GM18517 (cell line): Measurements from ENCODE around the gene BTNL2.
"Not testable (repeated sequence)": the region's sequence is repeated elsewhere in the genome, so short reads cannot be mapped to it uniquely, and the experiment has no call there.

Source experiments
- ATAC-seq: cut with Tn5 transposase; IDR thresholded peaks from one replicate; pipeline ENCODE4 v1.9.1; 2021; ENCODE audit warnings: mild to moderate bottlenecking, moderate library complexity; ENCODE audit not compliant: unreplicated experiment

BTNL2 gene

DNA sequence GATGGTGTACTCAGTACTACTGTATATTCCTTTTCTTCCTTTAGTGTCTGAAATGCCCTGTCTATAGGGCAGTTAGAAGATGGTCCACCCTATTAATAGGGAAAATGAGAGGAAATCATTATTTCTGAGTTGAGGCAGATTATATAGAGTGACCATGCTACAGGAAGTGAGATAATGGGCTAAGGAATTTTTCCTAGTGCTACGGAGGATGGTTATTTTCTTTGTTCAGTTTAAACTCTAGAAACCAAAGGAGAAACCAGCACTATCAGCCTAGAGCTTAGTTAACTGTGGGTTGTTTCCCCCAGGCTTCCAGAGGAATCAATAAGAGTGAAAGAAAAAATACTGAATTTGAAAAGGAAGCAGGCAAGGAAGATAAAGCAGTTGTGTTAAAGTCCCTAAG lies 35.8 kb downstream of the BTNL2 start:
- ATAC-seq, result no peak

DNA sequence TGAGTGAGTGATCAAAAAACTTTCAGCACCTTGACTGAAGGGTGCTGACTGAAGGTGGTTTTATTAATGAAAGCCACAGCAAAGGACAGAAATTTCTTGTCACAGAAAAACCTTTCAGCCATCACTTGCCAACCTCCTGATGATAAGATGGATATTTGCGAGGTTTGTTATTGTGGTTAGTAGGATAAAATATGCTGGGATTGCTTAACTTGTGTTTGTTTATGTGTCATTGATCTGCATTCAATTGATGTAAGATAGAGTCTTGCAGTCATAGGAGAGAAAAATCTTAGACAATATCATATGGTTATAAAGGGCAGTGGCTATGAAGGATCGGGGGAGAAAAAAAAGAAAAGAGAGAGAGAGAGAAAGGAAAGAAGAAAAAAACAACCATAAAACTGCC lies 36.5 kb downstream of the BTNL2 start:
- no peak for ATAC-seq

DNA sequence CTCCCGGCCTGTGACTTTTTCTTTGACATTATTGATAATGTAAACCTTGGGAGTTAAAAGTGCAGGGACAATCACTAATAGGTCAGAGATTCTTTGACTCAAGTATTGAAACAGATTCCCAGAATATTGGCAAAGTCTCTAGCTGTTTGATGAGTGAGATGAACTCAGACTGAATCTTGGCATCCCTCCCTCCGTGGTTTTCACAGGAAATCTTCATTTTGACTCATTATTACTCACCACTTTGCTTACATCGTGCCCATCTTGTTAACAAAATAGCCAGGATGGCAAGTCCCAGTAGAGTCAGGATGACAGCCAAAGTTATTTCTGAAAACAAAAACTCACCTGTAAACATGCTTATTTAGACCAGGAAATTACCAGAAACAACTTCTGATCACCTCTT lies 37.3 kb downstream of the BTNL2 start:
- ATAC-seq, result no peak

DNA sequence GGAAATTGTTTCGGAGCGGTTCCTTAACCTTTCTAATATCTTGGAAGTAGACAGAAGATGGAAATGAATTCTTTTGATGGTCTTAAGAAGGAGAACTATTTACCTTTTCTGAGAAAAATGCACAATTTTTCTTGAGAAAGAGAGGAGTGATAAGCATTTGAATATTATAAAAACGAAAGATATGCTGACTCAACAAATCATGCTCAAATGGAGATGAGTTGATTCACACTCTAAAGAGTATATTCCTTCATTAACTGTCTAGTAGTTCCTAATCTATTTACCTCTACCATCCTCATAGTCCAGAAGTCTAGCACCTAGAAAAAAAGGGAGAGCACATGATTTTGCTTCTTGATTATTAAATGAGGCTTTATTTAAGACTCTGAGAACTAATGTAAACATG lies 39.3 kb downstream of the BTNL2 start:
- no peak for ATAC-seq

DNA sequence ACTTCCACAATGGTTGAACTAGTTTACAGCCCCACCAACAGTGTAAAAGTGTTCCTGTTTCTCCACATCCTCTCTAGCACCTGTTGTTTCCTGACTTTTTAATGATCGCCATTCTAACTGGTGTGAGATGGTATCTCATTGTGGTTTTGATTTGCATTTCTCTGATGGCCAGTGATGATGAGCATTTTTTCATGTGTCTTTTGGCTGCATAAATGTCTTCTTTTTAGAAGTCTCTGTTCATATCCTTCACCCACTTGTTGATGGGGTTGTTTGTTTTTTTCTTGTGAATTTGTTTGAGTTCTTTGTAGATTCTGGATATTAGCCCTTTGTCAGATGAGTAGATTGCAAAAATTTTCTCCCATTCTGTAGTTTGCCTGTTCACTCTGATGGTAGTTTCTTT lies 47.8 kb downstream of the BTNL2 start:
- not testable (repeated sequence) for ATAC-seq

DNA sequence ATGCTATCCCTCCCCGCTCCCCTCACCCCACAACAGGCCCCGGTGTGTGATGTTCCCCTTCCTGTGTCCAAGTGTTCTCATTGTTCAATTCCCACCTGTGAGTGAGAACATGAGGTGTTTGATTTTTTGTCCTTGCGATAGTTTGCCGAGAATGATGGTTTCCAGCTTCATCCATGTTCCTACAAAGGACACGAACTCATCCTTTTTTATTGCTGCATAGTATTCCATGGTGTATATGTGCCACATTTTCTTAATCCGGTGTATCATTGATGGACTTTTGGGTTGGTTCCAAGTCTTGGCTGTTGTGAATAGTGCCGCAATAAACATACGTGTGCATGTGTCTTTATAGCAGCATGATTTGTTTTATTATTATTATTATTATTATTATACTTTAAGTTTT lies 48.4 kb downstream of the BTNL2 start:
- ATAC-seq, result not testable (repeated sequence)

DNA sequence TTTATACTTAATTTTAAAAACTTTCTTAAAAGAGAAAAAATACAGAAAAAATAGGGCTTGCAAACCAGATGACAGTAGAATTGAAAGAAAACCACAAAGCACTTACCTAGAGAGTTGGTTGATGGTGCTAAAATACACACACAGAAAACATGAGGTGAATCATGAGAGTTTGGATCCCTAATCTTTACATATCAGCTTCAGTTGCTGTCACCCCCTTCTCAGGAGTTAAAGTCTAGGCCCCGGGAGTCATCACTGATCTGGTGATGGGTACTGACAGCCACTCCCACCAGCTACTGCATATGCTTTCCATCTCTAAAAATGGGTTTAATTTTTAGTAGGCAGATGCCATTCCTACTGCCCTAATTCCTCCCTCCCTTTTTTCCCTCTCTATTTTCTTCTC lies 52.0 kb downstream of the BTNL2 start:
- ATAC-seq, result no peak

DNA sequence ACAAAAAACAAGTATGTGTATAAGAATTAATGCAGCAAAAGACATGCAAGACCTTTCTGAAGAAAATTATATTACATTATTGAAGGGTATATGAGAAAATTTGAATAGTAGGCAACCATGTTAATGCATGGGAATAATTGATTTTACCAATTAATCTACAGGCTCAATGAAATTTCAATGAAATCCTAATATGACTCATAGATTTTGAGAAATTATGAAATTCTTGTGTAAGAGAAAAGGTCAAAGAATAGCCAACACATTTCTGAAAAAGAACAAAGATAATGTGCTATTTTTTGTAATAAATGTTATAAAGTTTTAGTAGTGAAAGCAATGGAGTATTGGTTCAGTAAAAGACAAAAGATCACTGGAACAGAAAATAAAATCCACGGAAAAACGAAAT lies 53.6 kb downstream of the BTNL2 start:
- ATAC-seq, result no peak
